Spleen (tissue), 7 donors: ENCODE data around the gene USP6.
A peak's percentile ranks its signal among the peaks of the same experiment; 100 is the strongest.
"Not testable (repeated sequence)": the region's sequence is repeated elsewhere in the genome, so short reads cannot be mapped to it uniquely, and the experiment has no call there.

Source experiments
- CTCF ChIP-seq, 11 experiments: fragments of 200-600 bp in 7 of 11; fragments of 450-650 bp in 4 of 11; sonication (generic) in 4 of 11; IDR thresholded peaks in 8 of 11; conservative IDR thresholded peaks in 3 of 11; 1 replicate in 7 of 11; 2 replicates in 4 of 11; pipeline versions ENCODE4 v1.4.0 to v1.8.0; 2016 to 2021; ENCODE audit warnings: antibody characterized with exemption in 11 of 11, inconsistent platforms in 4 of 11, mild to moderate bottlenecking in 1 of 11
- POLR2A ChIP-seq, 3 donors: fragments of 450-650 bp; IDR thresholded peaks; one replicate each; pipeline ENCODE4 v1.5.1; 2017; ENCODE audit warnings: antibody characterized with exemption in 3 of 3, mild to moderate bottlenecking in 1 of 3
- POLR2AphosphoS5 ChIP-seq, 3 donors: sonication (generic); formaldehyde crosslinking; IDR thresholded peaks; one replicate each; pipeline ENCODE4 v1.5.1; 2017; ENCODE audit warnings: antibody characterized with exemption in 3 of 3
- donor health status: DM: no; HTN: no; CAD: no; lungs with moderate emphysema.
- donor health status: DM: no; HTN: no; CAD: no.
- donor health status: DM: no; HTN: no; CAD: no.

GRCh38 chr17:5221912-5222311 lies 106.1 kb downstream of the USP6 start:
- TF ChIP-seq POLR2AphosphoS5 (IDR thresholded peaks at IDR 0.05), result peak in 1 of 3 donors; percentile 7
- not testable (repeated sequence) for TF ChIP-seq CTCF (IDR thresholded peaks at IDR 0.05 in 8 of 11, conservative IDR thresholded peaks at IDR 0.05 in 3 of 11); POLR2A (IDR thresholded peaks at IDR 0.05)
